Peyer's patch (tissue), 4 donors: ENCODE measurements around the gene CAPN7.

Source experiments
- CTCF ChIP-seq, 6 experiments: fragments of 450-650 bp in 4 of 6; fragments of 200-600 bp in 2 of 6; sonication (generic) in 1 of 6; IDR thresholded peaks; one replicate each; pipeline ENCODE4 v1.5.1; 2017 to 2019; ENCODE audit warnings: antibody characterized with exemption in 6 of 6, mild to moderate bottlenecking in 3 of 6, moderate library complexity in 1 of 6
- POLR2A ChIP-seq, 2 donors: fragments of 450-650 bp; IDR thresholded peaks; one replicate each; pipeline ENCODE4 v1.5.1; 2017; ENCODE audit warnings: antibody characterized with exemption in 2 of 2, mild to moderate bottlenecking in 2 of 2, moderate library complexity in 2 of 2

- TF ChIP-seq CTCF (IDR thresholded peaks at IDR 0.05) = no peak
- TF ChIP-seq POLR2A (IDR thresholded peaks at IDR 0.05) = no peak
Observed at GRCh38 chr3:15229262-15229661, 23.2 kb downstream of the CAPN7 start.
